T-helper 2 cell treated with Interferon-gamma antibody and Interleukin-4, amounts not matched to agents 100 ng/mL and 5 ng/mL, for 36 hours (primary cell): ENCODE measurements around the gene TUBB. TPM values are rescaled to one million over a fixed set of nuclear protein-coding genes. Genes with fewer than 3 reads are reported as not detected.

Source experiments
- intact Hi-C: fragments of 100-400 bp; cut with micrococcal nuclease; formaldehyde crosslinking; loops from one replicate; pipeline ENCODE4 v1.15.1; 2023
- total RNA-seq: library from RNA; stranded (reverse); gene quantifications from 2 replicates; pipeline ENCODE4 v1.2.3, GENCODE V29; 2022

The TUBB gene
- 1,315 and 1,323 TPM in 2 replicates for total RNA-seq

- intact Hi-C loops, result loop anchor here (1.0 to 5.0 kb wide), 3 partner anchors 73 to 658 kb away; partner anchors contain the start of genes C6orf136, GNL1, POLR1H and PRR3
Measured at GRCh38 chr6:30719791-30720737, at the start of gene TUBB. TSS of gene TUBB (plus strand) at chr6:30720352. CDS start at chr6:30720507, 155 bp downstream.

- intact Hi-C loops, result loop anchor here (10.0 kb wide), 1 partner anchor 244 kb away; the partner anchor contains the start of gene VARS2
Measured at GRCh38 chr6:30670760-30671527, 49.2 kb upstream of the TUBB start.

- intact Hi-C loops, result loop anchor here (1.0 to 10.0 kb wide), 5 partner anchors 25 to 242 kb away; partner anchors contain the start of genes ATAT1, C6orf136, MRPS18B and PPP1R10
Measured at GRCh38 chr6:30672445-30673253, 47.5 kb upstream of the TUBB start, which contains the start of gene DHX16. TSS of gene DHX16 (minus strand) at chr6:30673006. CDS start at chr6:30672841, 165 bp downstream.

GRCh38 chr6:30676660-30677285 is 43.4 kb upstream of the TUBB start:
- intact Hi-C loops, result loop anchor here (10.0 kb wide), 1 partner anchor 238 kb away; the partner anchor contains the start of gene VARS2

- intact Hi-C loops, result loop anchor here (1.0 to 10.0 kb wide), 3 partner anchors 43 to 236 kb away; partner anchors contain the start of gene VARS2
Measured at GRCh38 chr6:30678964-30679726, 41.0 kb upstream of the TUBB start.

GRCh38 chr6:30679765-30680535 is 40.2 kb upstream of the TUBB start:
- intact Hi-C loops, result loop anchor here (1.0 to 10.0 kb wide), 4 partner anchors 42 to 475 kb away; partner anchors contain the start of genes CCHCR1, TCF19 and VARS2

- intact Hi-C loops, result loop anchor here (1.0 to 10.0 kb wide), 6 partner anchors 35 to 473 kb away; partner anchors contain the start of genes C6orf136, CCHCR1, HLA-E and MDC1
Measured at GRCh38 chr6:30681766-30682142, 38.4 kb upstream of the TUBB start.

GRCh38 chr6:30682143-30683117 is 37.7 kb upstream of the TUBB start:
- intact Hi-C loops, result loop anchor here (1.0 to 10.0 kb wide), 6 partner anchors 35 to 472 kb away; partner anchors contain the start of genes C6orf136, CCHCR1, HLA-E and MDC1

GRCh38 chr6:30683183-30683979 is 36.8 kb upstream of the TUBB start:
- intact Hi-C loops, result loop anchor here (2.0 to 10.0 kb wide), 4 partner anchors 37 to 471 kb away; partner anchors contain the start of genes C6orf136, CCHCR1, HLA-E and MRPS18B

GRCh38 chr6:30683980-30684338 is 36.2 kb upstream of the TUBB start:
- intact Hi-C loops, result loop anchor here (2.0 to 10.0 kb wide), 4 partner anchors 37 to 471 kb away; partner anchors contain the start of genes C6orf136, CCHCR1, HLA-E and MRPS18B

GRCh38 chr6:30684386-30685156 is 35.6 kb upstream of the TUBB start:
- intact Hi-C loops, result loop anchor here (10.0 kb wide), 1 partner anchor 470 kb away; the partner anchor contains the start of genes CCHCR1 and TCF19

- intact Hi-C loops, result loop anchor here (10.0 kb wide), 1 partner anchor 469 kb away; the partner anchor contains the start of genes CCHCR1 and TCF19
Measured at GRCh38 chr6:30685157-30686008, 34.8 kb upstream of the TUBB start.

GRCh38 chr6:30686009-30686907 is 33.9 kb upstream of the TUBB start, which contains the start of gene PPP1R18:
TSS of gene PPP1R18 (minus strand) at chr6:30686645. CDS start at chr6:30686018, 627 bp downstream.
- intact Hi-C loops, result loop anchor here (10.0 kb wide), 1 partner anchor 469 kb away; the partner anchor contains the start of genes CCHCR1 and TCF19
